Parathyroid adenoma (tissue), 2 donors: ENCODE results near the gene GPR87.

ENCODE experiments used
- H2AFZ ChIP-seq: fragments of 300-600 bp; sonication (generic); one replicate; pipeline ENCODE4 v1.7.0; 2017; ENCODE audit warnings: antibody characterized with exemption, mild to moderate bottlenecking
- H3K27ac ChIP-seq: fragments of 300-600 bp; sonication (generic); one replicate; pipeline ENCODE4 v1.7.0; 2017
- H3K27me3 ChIP-seq: fragments of 300-600 bp; sonication (generic); one replicate; pipeline ENCODE4 v1.7.0; 2017; ENCODE audit warnings: low read length; ENCODE audit not compliant: control insufficient read depth, insufficient read depth
- H3K36me3 ChIP-seq: fragments of 300-600 bp; sonication (generic); one replicate; pipeline ENCODE4 v1.7.0; 2017; ENCODE audit warnings: low read length; ENCODE audit not compliant: control insufficient read depth, insufficient read depth
- H3K4me1 ChIP-seq: fragments of 300-600 bp; sonication (generic); one replicate; pipeline ENCODE4 v1.7.0; 2017; ENCODE audit warnings: control low read depth
- H3K4me2 ChIP-seq: fragments of 300-600 bp; sonication (generic); one replicate; pipeline ENCODE4 v1.7.0; 2017; ENCODE audit warnings: low read length
- H3K4me3 ChIP-seq: fragments of 300-600 bp; sonication (generic); one replicate; pipeline ENCODE4 v1.7.0; 2017; ENCODE audit warnings: low read depth, low read length
- H3K79me2 ChIP-seq: fragments of 300-600 bp; sonication (generic); one replicate; pipeline ENCODE4 v1.7.0; 2017; ENCODE audit warnings: control low read depth
- H3K9ac ChIP-seq: fragments of 300-600 bp; sonication (generic); one replicate; pipeline ENCODE4 v1.7.0; 2017; ENCODE audit warnings: mild to moderate bottlenecking
- H3K9me3 ChIP-seq: fragments of 300-600 bp; sonication (generic); one replicate; pipeline ENCODE4 v1.7.0; 2017; ENCODE audit warnings: low read length; ENCODE audit not compliant: control insufficient read depth
- TF ChIP-seq, protein P1 (sequence below): fragments of 300-600 bp; sonication (generic); IDR thresholded peaks from one replicate; pipeline ENCODE4 v1.7.0; 2017; ENCODE audit warnings: antibody characterized with exemption, mild to moderate bottlenecking
- donor health status: primary hyperparathyroidism.

The GPR87 gene

DNA sequence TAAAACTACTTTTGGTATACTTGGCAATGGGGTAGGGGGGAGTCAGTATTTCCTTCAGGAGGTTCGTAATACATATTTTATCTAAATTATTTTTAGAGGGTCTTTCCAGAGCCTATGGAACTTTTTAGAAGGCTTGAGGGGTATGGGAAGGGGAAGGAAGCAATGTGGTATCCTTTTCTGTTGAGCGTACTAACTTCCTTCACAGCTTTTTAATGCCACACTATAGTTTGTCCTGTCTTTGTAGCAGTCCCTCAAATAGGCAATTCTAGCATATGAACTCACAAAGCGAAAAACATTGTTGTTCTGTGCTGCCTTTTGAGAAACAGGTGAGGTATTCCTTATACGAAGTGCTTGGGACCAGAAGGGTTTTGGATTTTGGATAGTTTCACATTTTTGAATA, 35.0 kb upstream of the GPR87 start:
- Histone ChIP-seq H3K36me3 (no peaks in the 10 kb centered on the region), H2AFZ (no peak overlapping the region), H3K4me3 (no peak overlapping the region), H3K79me2 (no peaks in the 10 kb centered on the region), H3K4me2 (no peak overlapping the region), H3K4me1 (no peaks in the 10 kb centered on the region), H3K9ac (no peak overlapping the region), H3K9me3 (no peaks in the 10 kb centered on the region), H3K27me3 (no peaks in the 10 kb centered on the region), H3K27ac (no peak overlapping the region)
- TF ChIP-seq, protein P1, sequence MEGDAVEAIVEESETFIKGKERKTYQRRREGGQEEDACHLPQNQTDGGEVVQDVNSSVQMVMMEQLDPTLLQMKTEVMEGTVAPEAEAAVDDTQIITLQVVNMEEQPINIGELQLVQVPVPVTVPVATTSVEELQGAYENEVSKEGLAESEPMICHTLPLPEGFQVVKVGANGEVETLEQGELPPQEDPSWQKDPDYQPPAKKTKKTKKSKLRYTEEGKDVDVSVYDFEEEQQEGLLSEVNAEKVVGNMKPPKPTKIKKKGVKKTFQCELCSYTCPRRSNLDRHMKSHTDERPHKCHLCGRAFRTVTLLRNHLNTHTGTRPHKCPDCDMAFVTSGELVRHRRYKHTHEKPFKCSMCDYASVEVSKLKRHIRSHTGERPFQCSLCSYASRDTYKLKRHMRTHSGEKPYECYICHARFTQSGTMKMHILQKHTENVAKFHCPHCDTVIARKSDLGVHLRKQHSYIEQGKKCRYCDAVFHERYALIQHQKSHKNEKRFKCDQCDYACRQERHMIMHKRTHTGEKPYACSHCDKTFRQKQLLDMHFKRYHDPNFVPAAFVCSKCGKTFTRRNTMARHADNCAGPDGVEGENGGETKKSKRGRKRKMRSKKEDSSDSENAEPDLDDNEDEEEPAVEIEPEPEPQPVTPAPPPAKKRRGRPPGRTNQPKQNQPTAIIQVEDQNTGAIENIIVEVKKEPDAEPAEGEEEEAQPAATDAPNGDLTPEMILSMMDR: no peak

DNA sequence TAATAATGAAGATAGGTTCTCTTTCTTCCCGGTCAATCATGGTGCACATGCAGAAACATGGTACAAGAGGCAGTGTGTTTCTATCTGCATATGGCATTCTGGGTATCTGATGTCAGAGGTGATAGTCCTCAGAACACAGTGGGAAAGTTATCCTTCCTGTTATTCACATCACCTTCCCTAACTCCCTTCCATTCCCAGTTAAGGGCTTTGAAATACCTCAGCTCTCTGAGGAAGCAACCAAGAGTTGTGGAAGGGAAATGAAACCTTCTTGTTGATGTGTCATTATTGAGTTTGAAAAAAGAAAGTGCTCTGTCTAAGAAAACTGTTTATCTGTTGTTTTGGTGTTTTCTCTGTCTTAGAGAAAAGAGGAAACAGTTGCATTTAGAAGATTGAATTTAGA, 34.6 kb upstream of the GPR87 start:
- no peaks in the 10 kb centered on the region for H3K9me3 ChIP-seq
- H3K27me3 ChIP-seq: no peaks in the 10 kb centered on the region
- H3K79me2 ChIP-seq: no peaks in the 10 kb centered on the region
- H2AFZ ChIP-seq: no peak overlapping the region
- H3K27ac ChIP-seq: no peak overlapping the region
- H3K4me3 ChIP-seq: no peak overlapping the region
- TF ChIP-seq, protein P1: no peak
- H3K4me1 ChIP-seq: no peaks in the 10 kb centered on the region
- H3K9ac ChIP-seq: no peak overlapping the region
- no peak overlapping the region for H3K4me2 ChIP-seq
- H3K36me3 ChIP-seq: no peaks in the 10 kb centered on the region

DNA sequence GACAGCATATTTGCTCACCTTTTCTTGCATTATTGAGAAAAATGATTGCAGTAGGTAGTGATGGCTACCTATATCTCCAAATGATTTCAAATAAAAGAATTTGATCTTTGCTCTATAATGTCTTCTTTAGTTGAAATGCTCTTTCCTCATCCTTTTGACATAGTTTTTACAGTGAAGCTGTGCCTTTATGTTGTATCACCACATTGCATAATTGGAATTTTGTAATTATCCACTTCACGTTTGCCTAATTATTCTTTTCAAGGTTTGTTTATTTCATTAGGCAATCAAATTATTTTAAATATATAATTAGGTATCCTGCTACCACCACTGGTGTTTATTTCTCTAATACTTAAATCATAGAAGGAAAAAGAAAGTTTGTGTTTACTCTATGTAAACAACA, 34.0 kb upstream of the GPR87 start:
- H3K79me2 ChIP-seq: no peaks in the 10 kb centered on the region
- no peak overlapping the region for H3K4me2 ChIP-seq
- no peaks in the 10 kb centered on the region for H3K9me3 ChIP-seq
- H3K27ac ChIP-seq: no peak overlapping the region
- H3K36me3 ChIP-seq: no peaks in the 10 kb centered on the region
- H3K4me1 ChIP-seq: no peaks in the 10 kb centered on the region
- TF ChIP-seq, protein P1: no peak
- H3K27me3 ChIP-seq: no peaks in the 10 kb centered on the region
- H2AFZ ChIP-seq: no peak overlapping the region
- no peak overlapping the region for H3K9ac ChIP-seq
- H3K4me3 ChIP-seq: no peak overlapping the region

DNA sequence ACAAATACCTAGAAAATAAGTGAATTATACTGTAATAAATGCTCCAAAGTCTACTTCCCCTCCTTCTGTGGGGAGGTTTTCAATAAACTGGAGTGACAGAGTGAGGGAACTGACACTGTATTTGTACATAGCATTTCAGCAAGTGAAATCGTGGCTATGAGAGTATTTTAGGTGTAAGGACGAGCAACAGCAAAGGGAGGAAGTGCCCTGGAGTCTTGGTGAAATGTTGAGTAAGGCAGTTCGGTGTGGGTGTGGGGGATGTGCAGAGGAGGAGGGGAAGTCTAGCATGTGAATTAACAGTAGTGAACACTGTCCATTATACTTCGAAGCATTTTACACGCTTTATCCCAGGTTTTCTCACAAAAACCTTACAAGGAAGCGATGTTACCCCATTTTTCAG, 30.8 kb upstream of the GPR87 start:
- Histone ChIP-seq H3K4me1 (no peaks in the 10 kb centered on the region), H3K9ac (no peak overlapping the region), H3K79me2 (no peaks in the 10 kb centered on the region), H3K4me3 (no peak overlapping the region), H2AFZ (no peak overlapping the region), H3K27me3 (no peaks in the 10 kb centered on the region), H3K27ac (no peak overlapping the region), H3K36me3 (no peaks in the 10 kb centered on the region), H3K9me3 (no peaks in the 10 kb centered on the region), H3K4me2 (no peak overlapping the region)
- TF ChIP-seq, protein P1: no peak

DNA sequence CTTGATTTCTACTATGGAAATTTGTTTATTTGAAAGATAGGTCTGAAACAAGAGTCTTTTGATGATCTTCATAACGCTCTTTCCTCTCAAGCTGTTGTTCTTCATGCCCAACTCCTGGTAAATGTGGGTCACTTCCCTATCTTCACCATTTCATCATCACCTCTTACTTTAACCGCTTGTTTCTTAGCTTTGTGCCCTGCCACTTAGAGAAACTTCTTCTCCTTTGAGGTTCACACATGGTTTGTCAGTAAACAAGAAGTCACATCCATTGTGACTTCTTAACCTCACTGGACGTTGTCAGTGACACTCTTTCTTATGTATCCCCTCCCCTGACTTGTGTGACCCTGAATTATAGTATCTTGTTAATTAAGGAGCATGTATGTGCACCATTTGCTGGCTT, 29.7 kb upstream of the GPR87 start:
- TF ChIP-seq, protein P1: no peak
- H3K36me3 ChIP-seq: no peaks in the 10 kb centered on the region
- no peak overlapping the region for H2AFZ ChIP-seq
- H3K4me3 ChIP-seq: no peak overlapping the region
- no peaks in the 10 kb centered on the region for H3K27me3 ChIP-seq
- H3K9ac ChIP-seq: no peak overlapping the region
- H3K4me2 ChIP-seq: no peak overlapping the region
- no peaks in the 10 kb centered on the region for H3K4me1 ChIP-seq
- H3K79me2 ChIP-seq: no peaks in the 10 kb centered on the region
- no peaks in the 10 kb centered on the region for H3K9me3 ChIP-seq
- no peak overlapping the region for H3K27ac ChIP-seq
